HG03060 (cell line): ENCODE data around the gene CD300H.

ENCODE experiments used
- ATAC-seq: cut with Tn5 transposase; IDR thresholded peaks from one replicate; pipeline ENCODE4 v1.9.1; 2021; ENCODE audit warnings: low read depth, moderate number of reproducible peaks; ENCODE audit not compliant: unreplicated experiment

CD300H gene

DNA sequence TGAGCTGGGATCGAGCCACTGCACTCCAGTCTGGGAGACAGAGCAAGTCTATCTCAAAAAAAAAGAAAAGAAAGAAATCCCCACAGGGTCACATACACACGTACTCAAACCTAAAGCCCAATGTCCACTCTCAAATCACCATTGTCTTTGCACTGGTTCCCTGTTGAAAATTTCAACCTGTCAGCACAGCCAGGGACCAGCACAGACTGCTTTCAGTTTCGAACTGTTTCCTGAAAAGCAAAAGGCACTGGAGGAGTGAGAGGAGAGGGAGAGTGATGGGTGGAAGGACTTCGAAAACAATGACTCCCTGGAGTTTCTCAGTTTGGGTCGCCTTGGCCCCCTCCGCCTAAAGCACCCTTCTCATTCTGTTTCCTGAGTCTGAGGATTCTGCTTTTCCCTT lies 12.4 kb downstream of the CD300H start:
- ATAC-seq: no peak

DNA sequence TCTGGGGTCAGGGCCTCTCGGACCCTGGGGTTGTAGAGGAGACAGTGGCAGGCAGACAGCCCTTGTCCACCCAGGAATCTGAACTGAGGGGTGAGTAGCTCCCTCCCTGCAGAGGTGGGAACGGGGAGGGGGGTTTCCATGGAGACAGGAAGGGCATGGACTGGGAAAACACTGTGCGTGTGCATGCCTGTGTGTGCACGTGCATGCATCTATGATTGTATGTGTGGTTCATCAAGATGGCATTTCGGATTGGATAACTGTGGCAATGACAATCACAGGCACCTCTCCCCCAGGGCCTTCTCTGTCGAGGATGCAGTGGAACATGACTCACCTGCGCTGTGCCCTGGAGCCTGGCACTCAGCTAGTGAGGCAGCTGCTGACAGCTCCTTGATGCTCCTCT lies 15.3 kb downstream of the CD300H start:
- no peak for ATAC-seq

DNA sequence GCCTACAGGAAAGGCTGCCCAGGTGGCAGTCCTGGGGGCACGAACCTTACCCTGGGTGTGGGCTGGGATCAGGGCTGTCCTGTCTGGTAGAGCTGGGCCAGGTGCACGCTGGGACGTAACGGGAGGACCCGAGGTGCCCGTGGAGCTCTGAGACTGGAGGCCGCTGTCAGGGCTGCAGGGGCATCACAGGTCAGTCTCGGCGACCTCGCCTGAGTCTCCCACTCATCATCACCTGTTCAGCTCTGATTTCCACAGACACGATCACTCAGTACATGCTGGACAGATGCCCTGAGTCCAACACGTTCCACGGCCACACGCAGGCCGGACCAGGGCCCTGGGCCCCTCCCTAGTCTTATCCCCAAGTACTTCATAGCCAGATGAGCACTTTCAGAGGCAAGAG lies 16.7 kb downstream of the CD300H start:
- no peak for ATAC-seq

DNA sequence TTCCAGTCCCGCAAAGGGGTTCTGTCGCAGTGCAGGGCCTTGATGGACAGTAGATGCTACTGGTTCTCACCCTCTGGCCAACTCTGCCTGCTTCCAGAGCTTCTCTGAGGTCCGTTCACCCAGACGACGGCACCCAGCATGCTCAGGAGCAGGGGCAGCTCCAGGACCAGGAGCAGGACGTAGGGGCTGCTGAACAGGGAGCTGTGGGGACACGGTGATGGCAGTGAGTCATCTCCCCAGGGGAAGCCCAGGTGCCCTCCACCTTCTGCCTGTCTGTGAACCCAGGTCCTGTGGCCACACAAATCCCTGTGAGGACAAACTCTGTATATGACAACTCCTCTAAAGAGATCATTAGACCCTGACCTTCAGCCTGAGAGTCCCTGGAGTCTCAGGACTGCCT lies 18.0 kb downstream of the CD300H start:
- no peak for ATAC-seq

DNA sequence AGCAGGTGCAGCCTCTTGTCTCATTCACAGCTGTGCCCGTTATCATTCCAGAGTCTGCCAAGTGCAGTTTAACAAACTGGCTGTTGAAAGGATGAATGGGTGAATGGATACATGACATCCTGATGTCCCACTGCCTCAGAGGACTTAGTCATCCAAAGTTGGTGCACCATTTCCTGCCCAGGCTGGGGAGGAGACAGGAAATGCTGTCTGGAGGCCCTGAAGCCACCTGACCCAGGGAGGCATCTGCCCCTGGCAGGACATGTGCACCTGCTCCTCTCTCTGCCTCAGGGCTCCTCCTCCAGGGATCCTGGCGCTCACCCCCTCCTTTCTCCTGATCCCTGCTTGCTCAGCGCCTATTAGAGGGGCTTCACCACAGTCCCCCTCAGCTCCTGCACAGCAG lies 19.6 kb downstream of the CD300H start:
- no peak for ATAC-seq

DNA sequence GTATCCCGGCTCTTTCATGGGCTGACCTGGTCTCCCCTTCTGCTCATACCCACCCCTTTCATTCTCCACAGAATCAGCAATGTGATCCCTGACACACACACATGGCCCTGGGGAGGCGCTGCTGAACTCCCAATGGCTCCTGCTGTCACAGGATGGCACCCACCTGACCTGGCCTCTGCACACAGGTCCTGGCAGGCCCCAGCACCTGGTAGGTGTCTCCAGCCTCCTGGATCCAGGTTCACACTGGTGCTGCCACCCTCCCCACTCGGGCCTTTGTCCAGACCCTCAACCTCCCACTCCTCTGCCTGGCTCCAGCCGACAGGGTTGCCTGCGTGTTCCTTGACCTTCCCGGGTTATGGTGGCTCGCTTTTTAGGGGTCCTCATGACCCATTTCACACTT lies 20.0 kb downstream of the CD300H start:
- ATAC-seq: no peak

DNA sequence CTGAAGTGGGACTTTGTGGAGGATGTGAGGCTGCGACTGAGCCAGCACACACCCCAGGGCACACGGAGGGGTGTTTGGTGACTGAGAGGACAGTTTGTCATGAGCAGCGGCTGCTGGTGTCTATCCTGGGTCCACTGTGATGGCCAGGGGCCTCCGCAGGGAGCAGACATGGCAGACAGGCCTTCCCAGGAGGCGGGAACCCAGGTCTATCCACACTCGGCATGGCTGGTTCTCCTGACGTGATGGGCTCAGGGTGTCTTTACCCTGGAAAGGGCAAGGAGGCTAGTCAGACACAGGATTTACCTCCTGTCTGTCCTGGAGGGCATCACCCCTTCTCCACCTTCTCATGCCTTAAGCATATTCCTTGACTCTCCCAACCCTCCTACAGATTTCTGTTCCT lies 20.7 kb downstream of the CD300H start:
- ATAC-seq: no peak

DNA sequence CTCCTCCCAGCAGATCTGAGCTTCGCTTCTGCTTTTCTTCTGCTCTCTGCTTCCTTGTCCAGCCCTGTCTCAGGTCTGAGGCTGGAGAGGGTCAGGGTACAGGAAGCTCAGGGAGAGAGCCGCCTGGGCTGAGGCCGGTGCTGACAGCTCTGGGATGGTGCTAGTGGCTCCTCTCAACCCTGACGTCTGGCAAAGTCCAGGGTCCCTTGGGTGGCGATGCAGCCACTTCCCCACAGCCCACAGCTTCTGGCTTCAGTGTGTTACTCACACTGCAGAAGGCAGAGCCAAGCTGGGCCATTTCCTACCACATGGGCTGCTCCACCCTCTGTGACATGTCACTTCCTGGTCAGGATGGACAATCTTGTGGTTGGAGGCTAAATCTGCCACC lies 21.5 kb downstream of the CD300H start, which contains the start of gene CD300C:
Gene CD300C (minus strand): TSS at position 273 of the 388 bp plus-strand sequence. CDS start 333 bp downstream, outside the sequence.
- ATAC-seq: no peak

DNA sequence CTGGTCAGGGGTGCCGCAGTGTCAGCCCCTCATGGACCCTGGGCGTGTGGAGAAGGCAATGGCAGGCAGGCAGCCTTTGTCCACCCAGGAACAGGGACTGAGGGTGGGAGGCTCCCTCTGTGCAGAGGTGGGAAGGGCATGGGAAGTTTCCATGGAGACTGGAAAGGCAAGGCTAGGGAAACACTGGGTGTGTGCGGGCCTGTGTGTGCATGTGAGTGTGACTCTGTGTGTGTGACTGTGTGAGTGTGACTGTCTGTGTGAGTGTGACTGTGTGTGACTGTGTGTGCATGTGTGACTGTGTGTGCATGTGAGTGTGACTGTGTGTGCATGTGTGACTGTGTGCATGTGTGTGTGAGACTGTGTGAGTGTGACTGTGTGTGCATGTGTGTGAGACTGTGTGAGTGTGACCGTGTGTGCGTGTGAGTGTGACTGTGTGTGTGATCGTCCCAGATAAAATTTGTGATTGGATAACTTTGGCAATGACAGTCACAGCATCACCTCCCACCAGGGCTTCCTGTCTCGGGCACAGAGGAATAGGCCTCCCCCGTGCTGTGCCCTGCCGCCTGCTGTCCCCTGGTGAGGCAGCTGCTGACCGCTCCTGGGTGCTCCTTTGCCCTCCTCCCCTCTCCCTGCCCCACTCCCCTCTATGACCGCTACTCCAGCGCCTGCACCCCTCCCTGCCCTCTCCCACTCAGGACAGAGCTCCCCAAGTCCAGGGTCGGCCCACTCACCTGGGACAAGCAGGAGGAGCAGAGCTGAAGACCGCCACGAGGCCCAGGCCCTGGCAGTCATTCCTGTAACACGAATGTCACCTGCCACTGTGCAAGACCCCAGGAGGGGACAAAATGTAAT lies 22.1 kb downstream of the CD300H start:
- no peak for ATAC-seq

DNA sequence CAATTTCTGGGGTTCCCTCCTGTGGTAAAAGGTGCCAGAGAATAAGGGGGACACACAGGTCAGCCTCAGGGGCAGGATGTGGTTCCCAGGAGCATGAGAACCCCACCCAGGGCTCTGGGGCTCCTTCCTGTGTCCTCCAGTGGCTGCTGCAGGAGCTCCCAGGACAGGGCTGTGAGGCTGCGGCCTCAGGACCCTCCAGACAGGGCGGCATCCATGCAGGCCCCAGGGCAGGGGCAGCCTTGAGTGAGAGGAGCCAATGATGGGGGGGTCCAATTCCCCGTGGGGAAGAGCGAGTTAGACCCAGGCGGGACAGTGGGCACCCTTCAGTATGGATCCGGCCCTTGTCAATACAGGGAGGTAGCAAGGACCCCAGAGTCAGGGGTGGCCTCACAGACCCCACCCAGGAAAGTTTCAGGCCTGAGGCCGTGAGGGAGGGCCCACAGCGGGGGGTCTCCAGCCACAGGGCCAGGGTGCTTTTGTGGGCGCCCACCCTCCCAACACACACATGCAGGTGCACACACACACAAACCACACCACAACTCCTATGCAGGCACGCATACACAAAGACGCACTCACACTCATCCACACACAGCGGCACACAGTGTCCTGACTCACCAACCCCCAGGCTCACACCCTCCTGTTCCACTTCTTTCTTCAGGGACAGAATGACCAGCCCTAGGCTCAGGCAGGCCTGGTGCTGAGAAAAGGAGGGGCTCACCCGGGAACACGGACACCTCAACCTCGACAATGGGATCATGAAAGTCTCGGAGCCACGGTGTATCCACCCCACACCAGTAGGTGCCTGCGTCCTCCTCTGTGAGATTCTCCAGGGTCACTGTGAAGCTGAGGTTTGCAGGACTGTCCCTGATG lies 23.2 kb downstream of the CD300H start:
- no peak for ATAC-seq

DNA sequence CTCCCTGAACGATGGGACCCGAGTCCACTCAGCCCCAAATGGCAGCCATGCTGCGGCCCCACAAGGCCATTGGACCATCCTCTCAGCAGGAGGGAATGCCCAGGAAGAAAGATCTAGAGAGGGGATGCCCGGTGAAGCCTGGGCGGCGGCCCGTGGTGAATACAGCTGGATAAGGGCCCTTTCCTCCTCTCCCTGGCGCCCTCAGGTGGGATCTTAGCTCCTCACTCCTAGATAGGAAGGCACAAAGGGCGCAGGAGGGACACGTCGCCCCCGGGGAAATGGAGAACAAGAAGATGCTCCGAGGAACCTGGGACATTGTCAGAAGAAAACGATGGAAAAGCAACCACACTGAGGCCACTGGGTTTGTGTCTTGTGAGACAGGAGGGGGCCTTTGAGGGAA lies 23.9 kb downstream of the CD300H start:
- no peak for ATAC-seq

DNA sequence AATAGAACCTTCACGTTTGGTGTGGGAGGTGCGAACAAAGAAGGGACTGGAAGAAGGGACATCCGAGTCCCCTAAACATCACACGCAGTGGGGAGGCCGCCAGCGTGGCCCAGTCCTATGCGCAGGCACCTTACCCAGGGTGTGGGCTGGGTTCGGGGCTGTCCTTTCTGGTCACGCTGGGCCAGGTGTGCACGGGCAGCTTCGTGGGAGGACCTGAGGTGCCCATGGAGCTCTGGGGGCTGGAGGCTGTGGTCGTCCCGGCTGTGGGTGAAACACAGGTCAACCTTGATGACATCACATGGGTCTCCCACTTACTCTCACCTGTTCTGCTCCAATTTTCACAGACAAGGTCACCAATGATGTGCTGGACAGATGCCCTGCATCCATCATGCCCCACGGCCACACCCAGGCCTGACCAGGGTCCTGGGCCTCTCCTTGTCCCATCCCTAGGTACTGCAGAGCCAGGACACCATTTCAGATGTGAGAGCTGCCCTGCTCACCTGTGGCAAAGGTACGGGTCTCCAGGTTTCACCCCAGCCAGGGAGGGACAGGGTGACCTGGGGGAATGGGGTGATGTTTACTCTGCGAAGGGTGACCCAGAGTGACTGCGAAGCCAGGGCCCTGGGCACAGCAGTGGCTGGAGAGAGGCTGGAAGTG lies 24.5 kb downstream of the CD300H start:
- no peak for ATAC-seq

DNA sequence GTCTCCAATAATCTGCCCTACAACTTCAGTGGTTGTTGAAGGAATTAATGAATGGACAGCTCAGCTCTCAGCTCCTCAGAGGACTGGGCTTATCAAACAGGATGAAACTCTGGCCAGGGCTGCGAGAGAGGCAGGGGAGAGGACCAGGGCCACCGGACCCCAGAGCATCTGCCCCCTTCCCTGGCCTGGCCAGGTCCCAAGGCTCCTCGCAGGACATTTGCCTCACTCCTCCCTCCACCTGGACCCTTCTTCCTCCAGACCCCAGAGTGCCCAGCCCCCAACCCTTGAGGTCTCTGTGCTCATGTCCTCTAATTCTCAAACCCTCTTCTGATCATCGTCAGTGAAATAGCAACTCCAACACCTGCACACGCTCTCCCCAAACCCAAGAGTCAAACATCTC lies 25.1 kb downstream of the CD300H start:
- ATAC-seq: no peak

DNA sequence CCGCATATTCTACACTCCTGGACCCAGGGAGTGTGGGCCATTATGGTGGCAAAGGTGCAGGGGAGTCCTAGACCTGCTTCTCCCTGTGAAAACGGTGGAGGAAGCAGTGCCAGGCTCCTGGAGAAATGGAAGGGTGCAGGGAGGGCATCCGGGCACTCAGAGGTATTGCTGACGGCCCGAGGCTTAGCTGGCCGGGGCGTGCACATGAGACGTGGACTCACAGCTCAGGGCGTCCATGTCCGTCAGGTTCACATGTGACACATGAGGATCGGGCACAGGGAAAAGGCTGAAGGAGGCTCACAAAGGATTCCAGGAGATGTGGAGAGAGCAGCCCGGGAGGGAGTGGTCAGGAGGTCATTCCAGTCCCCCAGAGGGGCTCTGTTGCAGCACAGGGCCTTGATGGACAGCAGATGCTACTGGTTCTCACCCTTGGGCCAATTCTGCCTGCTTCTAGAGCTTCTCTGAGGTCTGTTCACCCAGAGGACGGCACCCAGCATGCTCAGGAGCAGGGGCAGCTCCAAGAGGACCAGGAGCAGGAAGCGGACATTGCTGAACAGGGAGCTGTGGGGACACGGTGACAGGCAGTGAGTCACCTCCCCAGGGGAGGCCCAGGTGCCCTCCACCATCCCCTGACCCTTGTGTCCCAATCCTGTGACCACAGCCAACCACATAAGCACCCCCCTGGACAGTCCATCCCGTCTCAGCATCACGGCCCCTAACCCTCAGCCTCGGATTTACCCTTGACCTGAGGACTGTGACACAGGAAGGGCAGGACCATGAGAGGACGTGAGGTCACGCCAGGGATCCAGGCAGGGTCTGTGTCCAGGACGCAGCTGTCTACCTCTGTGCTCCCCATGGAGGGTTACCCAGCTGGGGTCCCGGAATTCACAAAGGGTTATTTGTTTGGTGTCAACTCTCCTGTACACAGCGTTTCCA lies 25.9 kb downstream of the CD300H start:
- ATAC-seq: no peak

DNA sequence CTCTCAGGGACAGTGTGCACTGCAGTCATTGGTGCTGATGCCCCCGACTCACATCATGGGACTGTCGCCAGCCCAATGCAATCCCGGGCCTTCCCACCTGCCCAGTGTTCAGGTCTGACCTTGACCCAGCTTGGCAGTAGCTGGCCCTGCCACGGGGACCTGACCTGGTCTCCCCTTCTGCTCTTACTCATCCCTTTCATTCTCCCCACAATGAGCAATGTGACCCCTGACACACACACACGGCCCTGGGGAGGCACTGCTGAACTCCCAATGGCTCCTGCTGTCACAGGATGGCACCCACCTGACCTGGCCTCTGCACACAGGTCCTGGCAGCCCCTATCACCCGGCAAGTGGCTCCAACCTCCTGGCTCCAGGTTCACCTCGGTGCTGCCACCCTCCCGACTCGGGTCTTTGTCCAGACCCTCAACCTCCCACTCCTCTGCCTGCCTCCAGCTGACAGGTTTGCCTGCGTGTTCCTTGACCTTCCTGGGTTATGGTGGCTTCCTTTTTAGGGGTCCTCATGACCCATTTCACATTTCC lies 28.0 kb downstream of the CD300H start:
- ATAC-seq: no peak

DNA sequence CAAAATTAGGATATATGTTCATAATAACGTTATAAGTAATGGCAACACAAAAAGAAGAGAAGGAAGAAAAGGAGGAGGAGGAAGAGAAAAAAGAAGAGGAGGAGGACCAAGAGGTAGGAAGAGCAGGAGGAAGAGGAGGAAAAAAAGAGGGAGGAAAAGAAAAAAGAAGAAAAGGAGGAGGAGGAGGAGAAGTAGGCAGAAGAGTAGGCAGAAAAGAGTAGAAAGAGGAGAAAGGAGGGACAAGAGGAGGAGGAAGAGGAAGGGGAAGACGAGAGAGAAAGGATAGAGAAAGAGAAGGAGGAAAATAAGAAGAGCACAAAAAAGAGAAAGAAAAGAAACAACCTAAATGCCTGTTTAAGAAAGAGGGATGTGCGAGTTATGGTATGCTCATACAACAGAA lies 30.4 kb downstream of the CD300H start:
- ATAC-seq: no peak

DNA sequence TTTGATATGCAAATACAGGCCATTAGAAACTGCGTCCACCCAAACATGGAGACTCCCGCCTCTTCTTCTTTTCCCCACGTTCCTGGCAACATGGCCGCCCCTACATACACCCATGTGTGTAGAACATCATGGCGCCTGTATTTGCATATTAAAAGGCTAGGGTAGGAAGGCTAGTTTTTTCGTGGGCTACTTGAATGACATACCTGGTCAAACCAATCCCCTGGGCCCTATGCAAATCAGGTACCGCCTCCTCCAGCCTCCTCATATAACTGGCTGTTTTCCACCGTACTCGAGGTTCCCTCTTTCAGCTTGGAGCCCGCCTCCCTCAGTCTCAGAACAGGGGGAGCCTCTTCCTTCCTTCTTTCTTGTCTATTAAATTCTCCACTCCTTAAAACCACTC lies 35.2 kb downstream of the CD300H start:
- no peak for ATAC-seq

DNA sequence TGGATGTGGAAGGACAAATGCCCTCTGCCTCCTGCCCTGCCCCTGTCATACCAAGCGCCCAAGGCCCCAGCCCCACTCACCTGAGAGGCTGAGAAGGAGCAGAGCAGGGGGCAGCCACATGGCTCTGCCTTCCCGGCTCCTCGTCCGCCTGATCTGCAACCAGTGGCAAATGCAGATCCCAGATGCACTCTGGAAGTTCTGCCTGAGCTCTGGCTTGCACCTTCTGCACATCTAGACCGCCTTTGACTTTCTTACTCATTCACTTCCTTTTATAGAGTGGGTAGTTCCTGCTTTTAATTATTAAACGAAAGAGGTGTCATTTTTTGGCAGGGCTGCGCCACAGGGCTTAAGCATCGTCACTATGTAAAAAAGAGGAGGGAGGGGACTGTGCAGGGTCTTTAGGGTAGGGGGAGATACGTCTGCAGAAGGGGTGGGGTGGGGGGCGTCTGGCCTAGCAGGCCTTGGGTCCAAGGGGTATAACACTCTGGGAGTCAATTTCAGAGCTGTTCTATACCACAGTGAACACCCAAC lies 36.0 kb downstream of the CD300H start, which contains the start of gene CD300LB:
Gene CD300LB (minus strand): TSS at position 245 of the 531 bp plus-strand sequence. CDS start 125 bp downstream, at position 120.
- no peak for ATAC-seq

DNA sequence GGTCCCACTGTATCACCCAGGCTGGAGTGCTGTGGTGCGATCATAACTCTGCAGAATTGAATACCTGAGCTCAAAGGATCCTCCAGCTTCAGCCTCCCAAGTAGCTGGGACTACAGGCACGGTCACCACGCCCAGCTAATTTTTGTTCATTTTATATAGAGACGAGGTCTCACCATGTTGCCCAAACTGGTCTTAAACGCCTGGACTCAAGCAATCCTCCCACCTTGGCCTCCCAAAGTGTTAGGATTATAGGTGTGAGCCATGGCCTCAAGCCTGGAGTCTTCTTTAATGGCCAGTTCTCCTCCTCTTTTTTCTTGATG lies 36.5 kb downstream of the CD300H start:
- ATAC-seq: no peak

DNA sequence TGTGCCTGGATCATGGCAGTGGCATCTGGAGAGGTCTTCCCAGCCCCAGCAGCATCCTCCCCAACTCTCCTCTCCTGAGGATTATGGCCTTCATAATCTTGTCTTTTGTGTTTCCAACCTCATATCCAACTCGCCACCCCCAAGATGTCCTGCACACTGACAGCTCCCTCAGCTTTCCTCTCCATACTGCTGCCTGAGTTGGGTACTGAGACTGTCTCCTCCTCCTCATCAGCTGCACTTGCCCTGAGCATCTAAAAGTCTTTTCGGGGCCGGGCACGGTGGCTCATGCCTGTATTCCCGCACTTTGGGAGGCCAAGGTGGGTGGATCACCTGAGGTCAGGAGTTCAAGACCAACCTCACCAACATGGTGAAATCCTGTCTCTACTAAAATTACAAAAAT lies 38.1 kb downstream of the CD300H start:
- no peak for ATAC-seq
